HG02623 (cell line): ENCODE measurements around the gene ZNF441.
"Not testable (repeated sequence)": the region's sequence is repeated elsewhere in the genome, so short reads cannot be mapped to it uniquely, and the experiment has no call there.

ENCODE experiments used
- ATAC-seq: cut with Tn5 transposase; IDR thresholded peaks from one replicate; pipeline ENCODE4 v1.9.1; 2021; ENCODE audit warnings: moderate library complexity; ENCODE audit not compliant: unreplicated experiment

ZNF441 gene

DNA sequence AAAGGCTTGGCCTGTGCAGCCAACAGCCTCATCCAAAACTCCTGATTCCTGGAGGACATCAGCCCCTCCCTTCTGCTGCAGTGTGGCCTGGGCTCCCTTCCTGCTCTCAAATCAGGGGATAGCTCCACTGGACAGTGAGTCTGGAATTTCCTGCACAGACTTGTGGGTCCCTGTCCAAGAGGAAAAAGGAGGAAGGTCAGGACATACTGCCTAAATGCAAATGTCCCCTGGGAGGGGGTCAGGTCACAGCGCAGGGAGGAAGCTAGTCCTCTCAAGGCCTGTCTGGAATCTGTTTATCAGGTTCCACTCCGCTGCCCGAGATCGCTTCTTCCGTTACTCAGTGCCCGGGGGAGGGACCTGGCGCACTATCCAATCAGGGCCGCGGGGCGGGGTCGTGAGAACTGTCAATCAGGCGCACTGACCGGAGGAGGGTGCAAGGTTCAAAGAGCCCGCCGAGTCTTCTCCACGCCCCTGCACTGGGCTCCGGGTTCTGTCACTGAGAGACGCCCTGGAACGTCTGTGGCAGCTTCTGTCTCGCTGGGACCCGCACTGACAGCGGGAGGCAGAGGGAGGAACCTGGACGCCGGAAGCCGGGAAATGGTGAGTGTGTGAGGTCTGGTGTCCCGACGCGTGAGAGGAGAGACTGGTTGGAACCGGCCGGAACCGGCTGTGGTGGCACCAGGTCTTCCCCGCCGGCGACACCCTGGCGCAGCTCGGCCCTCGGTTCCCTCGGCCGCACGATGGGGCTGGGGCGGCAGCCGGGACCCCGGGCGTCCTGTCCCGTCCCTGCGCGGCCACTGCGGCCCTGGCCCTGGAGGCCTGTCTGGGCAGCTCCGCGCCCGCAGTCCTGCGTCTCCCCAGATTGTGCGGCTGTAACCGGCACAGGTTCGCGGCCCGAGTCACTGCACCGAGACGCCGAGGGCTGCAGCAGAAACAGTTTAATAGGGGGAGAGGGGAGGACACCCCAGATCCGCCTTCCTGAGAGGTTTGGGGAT is at the start of gene ZNF441:
Gene ZNF441, plus strand, starts transcription at position 404 of the 995 bp plus-strand sequence. Its CDS starts 194 bp downstream, at position 598.
- peak; percentile 91 for ATAC-seq

DNA sequence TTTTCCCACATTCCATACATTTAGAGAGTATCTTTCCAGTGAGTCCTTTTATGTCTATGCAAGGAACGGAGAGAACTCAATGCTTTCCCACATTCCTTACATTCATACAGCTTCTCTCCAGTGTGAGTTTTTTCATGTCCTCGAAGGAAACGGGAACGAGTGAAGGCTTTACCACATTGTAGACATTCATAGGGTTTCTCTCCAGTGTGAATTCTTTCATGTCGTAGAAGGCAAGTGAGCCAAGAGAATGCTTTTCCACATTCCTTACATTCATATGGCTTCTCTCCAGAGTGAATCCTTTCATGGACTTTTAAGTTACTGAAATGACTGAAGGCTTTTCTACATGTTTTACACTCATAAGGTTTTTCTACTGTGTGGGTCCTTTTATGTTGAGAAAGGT is 45.1 kb upstream of the ZNF441 start:
- ATAC-seq, result no peak

DNA sequence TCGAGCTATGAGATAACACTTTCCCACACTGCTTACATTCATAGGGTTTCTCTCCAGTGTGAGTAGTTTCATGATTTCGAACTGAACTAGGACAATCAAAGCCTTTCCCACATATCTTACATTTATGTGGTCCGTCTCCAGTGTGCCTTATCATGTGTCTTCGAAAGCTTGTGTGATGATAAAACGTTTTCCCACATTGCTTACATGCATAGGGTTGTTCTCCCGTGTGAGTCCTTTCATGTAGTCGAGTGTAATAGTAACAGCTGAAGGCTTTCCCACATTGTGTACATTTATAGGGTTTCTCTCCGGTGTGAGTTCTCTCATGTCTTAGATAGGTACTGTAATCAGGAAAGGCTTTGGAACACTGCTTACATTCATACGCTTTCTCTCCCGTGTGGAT is 44.4 kb upstream of the ZNF441 start:
- no peak for ATAC-seq

DNA sequence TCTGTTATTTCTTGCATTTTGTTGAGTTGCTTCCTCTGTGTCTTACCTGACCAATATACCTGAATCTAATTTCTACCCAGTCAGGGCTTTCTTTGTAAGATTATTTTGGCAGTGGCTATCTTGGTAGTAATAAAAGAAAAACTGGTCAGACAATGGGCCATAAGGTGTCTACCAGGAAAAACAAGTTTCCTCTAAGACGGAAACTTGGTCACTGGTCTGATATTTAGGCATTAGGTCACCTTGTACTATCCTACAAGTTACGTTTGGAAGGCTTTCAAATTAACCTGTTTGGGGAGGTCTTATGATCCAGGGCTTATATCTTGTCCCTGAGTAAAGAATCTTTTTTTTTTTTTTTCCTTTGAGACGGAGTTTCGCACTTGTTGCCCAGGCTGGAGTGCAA is 37.2 kb upstream of the ZNF441 start:
- no peak for ATAC-seq

DNA sequence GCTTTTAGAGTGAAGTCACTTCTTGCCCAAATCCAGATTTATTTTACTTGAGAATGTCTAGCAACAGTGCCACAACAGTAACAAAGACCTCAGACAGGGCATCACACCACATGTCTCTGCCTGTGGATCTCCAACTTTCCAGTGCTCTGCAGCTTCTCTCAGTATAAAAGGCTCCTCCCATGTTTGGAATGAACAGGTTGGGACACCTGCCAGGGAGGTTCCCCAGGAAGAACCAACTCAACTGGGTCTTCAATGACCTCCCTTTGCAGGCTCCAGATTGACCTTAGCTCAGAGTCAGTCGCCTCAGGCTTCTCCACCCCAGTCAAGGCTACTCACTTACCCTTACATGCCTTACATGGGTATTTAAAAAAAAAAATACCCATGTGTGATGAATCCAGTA is 31.4 kb upstream of the ZNF441 start:
- ATAC-seq, result no peak

DNA sequence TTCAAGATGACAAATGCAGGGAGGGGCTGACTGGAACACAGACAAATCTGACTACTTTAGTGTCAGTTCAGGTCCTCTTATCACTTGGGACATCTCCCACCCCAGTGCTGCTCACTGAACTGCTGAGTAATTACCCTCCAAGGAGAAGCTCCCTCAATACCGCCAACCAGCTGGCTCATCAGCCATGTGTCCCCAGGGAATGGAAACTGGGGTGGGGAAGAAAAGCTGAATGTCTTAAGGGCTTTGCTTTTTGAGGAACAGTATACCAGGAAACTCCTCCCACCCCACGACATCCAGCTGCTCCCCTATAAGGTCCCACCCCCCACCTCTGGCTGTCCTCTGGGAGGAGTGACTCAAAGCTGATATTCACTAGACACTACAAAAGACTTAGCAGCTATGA is 30.1 kb upstream of the ZNF441 start:
- ATAC-seq, result no peak

DNA sequence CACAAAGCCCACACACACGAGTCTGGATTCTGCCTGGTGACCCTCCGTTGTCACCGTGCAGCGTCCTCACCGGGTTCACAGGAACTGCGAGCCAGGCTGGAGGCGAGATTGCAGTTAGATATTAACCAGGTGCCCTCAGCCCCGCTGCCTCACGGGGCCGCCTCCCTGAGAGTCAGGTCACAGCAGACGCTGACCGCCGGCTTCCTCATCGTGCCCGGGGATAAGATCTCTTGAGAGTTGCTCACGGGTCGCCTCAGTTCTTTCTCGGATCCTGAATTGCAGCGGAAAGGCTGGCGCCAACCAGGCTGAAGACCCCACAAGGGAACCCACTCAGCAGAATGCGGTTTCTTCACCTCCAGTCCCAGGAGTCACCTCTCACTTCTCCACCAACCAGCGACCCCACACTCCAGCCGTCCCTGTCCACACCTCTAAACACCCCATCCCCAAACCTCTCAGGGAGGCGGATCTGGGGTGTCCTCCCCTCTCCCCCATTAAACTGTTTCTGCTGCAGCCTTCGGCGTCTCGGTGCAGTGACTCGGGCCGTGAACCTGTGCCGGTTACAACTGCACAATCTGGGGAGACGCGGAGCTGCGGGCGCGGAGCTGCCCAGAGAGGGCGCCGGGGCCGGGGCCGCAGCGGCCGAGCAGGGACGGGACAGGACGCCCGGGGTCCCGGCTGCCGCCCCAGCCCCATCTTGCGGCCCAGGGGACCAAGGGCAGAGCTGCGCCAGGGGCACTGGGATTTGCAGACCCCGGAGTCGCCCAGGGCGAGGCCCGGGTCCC is 28.6 kb upstream of the ZNF441 start:
- peak; percentile 32 for ATAC-seq

DNA sequence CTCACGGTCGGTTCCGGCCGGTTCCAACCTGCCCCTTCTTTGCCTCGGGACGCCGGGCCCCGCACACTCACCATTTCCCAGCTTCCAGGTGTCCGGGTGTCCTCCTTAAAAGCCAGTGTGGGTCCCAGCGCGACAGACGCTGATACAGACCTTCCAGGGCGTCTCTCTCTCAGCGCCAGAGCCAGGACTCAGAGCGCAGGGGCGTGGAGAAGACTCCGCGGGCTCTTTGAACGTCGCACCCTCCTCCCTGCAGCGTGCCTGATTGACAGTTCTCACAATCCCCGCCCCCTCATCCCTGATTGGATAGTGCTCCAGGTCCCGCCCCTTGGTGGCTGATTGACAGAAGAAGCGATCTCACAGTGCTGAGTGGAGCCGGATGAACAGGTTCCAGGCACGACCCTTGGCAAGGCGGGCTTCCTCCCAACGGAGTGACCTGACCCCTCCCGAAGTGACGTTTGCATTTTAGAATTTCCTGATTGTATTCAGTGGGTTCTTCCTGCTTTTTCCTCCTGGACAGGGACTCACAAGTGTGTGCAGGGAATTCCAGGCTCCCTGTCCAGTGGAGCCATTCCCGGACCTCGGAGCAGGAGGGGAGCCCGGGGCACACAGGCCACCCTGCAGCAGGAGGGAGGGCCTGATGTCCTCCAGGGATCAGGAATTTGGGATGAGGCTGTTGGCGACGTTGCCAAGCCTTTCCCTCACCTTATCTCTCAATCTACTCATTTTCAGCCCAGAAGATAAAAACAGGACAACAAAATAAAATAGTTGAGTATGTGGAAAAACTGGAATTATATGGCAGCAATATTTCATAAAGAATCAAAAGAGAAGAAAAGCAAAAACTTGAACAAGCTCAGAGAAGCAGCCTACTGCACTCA is 27.8 kb upstream of the ZNF441 start, which contains the start of gene ZNF823:
Gene ZNF823, minus strand, starts transcription at position 201 of the 875 bp plus-strand sequence. Its CDS starts 127 bp downstream, at position 74.
- ATAC-seq, result peak; percentile 87

DNA sequence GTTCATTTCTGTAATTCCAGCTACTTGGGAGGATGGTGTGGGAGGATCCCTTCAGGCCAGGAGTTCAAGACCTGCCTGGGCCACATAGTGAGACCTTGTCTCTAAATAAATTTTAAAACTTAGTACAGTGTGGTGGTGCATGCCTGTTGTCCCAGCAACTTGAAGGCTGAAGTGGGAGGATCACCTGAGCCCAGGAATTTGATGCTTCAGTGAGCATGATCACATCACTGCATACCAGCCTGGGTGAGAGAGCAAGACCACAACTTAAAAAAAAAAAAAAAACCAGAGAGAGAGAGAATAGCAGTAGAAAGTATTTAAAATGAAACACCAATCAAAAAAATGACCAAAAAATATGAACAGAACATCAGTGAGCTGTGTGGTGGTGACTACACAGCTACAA is 20.9 kb upstream of the ZNF441 start:
- no peak for ATAC-seq

DNA sequence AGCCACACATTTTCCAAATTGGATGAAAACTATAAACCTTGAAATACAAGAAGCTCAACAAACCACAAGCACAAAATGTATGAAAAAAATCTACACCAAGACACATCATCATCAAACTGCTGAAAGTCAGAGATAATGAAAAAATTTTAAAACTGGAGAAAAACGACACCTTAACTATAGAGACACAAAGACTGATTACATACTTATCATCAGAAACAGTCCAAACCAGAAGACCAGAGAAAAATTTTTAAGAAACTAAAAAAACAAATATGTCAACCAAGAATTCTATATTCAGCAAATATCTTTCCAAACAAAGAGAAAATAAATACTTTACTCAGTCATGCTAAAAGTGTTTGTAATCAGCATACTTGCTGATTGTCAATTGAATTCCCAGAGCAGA is 19.5 kb upstream of the ZNF441 start:
- no peak for ATAC-seq

DNA sequence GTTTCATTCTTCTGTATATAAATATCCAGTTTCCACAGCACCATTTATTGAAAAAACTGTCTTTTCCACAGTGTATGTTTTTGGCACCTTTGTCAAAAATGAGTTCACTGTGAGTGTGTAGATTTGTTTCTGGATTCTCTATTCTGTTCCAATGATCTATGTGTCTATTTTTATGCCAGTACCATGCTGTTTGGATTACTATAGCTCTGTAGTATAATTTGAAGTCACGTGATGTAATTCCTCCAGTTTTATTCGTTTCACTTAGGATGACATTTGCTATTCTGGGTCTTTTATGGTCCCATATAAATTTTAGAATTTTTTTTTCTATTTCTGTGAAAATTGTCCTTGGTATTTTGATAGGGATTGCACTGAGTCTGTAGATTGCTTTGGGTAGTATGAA is 17.0 kb upstream of the ZNF441 start:
- ATAC-seq, result no peak

DNA sequence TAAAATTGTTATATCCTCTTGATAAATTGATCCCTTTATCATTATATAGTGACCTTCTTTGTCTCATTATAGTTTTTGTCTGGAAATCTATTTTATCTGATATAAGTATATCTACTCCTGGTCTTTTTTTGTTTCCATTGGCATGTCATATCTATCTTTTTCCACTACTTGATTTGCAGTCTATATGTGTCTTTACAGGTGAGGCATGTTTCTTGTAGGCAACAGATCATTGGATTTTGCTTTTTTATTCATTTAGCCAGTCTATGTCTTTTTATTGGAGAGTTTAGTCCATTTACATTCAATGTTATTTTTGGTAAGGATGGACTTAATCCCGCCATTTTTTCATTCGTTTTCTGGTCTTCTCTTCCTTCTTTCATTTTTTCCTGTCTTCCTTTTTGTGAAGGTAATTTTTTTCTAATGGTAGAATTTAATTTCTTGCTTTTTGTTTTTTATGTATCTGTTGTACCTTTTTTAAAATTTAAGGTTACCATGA is 14.5 kb upstream of the ZNF441 start:
- ATAC-seq, result no peak

DNA sequence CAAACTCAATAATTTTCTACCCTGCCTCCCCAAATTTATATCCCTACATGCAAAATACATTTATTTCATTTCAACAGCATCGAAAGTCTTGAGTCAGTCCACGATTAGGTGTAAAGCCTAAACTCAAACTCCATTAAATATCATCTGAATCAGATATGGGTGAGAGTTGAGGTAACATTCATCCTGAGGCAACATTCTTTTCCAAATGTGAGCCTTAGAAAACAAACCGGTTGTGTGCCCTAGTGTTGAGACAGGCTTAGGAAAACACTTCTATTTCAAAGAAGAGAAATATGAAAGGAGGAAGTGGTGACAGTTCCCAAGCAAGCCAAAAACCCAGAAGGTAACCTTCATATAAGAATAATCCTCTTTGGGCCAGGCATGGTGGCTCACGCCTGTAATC is 12.1 kb upstream of the ZNF441 start:
- ATAC-seq, result no peak

DNA sequence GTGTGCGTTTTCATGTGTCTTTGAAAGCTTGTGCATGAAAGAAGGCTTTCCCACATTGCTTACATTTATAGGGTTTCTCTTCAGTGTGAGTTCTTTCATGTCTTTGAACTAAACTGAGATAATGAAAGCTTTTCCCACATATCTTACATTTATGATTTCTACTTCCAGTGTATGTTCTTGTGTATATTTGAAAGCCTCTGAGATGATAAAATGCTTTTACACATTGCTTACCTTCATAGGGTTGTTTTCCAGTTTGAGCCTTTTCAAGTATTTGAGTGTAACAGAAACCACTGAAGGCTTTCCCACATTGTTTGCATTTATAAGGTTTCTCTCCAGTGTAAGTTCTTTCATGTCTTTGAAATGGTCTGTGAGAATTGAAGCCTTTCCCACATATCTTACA is 9.8 kb upstream of the ZNF441 start:
- no peak for ATAC-seq

DNA sequence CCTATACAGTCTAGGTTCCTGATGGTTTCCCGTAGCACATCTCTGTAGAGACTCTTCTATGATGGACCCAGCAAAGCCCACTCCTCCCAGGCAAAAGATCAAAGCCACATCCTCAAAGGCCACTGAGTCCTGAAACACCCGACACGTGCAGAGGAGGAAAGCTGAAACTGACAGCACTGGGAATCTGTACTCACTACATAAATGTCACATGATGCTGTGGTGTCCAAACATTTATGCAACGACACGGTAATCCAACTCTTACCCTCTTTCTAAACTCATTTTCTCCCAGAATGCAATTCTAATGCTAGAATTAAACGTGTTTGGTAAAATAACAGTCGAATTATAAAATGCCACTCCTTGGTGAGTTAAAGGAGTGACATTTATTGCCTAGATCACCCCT is 7.0 kb upstream of the ZNF441 start:
- no peak for ATAC-seq

DNA sequence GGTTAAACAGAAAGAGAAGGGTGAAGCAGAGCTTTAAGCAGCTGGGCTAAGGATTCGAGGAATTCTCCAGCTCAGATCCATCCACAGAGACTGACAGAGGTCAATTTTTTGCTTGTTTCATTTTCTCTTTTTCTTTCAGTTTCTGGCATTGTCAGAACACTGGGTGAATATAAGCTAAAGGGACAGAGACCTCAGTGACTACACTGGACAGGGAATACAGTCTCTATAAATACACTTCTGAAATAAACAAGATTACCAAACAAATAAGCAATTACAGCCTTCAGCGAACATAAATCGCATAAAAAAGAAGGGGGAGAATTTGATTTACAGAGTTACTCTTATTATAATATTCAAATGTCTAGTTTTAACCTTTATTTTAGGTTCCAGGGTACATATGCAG is 3.7 kb upstream of the ZNF441 start:
- no peak for ATAC-seq

DNA sequence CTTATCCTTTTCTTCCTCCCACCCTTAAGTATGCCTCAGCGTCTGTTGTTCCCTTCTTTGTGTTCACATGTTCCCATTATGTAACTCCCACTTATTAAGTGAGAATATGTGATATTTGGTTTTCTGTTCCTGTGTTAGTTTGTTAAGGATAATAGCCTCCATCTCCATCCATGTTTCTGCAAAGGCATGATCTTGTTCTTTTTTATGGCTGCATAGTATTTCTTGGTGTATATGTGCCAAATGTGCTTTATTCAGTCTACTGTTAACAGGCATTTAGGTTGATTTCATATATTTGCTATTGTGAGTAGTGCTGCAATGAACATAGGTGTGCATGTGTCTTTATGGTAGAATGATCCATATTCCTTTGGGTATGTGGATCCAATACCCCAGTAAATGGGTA is 3.2 kb upstream of the ZNF441 start:
- ATAC-seq, result no peak

DNA sequence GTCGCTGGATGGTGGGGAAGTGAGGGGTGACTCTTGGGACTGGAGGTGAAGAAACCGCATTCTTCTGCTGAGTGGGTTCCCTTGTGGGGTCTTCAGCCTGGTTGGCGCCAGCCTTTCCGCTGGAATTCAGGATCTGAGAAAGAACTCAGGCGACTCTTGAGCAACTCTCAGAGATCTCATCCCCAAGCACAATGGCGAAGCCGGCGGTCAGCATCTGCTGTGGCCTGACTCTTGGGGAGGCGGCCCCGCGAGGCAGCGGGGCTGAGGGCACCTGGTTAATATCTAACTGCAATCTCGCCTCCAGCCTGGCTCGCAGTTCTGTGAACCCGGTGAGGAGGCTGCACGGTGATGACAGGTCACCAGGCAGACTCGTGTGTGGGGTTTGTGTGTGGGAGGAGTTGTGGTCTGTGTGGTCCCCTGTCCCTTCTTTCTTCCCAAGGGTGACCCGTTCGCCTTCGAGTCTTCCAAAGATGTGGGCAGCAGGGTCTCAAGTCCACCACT is 883 bp downstream of the ZNF441 start:
- ATAC-seq, result no peak

DNA sequence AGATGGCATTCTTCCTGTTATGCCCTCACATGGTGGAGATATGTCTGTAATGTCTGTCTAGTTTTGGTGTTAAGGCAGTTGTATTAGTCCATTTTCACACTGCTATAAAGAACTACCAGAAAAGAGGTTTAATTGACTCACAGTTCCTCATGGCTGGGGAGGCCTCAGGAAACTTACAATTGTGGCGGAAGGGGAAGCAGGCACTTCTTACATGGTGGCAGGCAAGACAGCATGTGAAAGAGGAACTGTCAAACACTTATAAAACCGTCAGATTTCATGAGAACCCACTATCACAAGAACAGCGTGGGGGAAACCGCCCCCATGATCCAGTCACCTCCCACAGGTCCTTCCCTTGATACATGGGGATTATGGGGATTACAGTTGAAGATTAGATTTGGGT is 3.2 kb downstream of the ZNF441 start:
- ATAC-seq, result no peak

DNA sequence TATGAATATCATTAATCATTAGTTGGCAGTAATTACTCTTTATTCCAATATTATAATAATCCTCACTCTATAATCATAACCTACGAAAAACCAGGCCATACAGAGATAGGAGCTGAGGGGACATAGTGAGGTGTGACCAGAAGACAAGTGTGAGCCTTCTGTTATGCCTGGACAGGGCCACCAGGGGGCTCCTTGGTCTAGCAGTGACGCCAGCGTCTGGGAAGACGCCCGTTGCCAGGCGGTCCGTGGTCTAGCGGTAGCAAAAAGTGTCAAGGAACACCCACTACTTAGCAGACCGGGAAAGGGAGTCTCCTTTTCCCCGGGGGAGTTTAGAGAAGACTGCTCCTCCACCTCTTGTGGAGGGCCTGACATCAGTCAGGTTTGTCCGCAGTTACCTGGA is 4.7 kb downstream of the ZNF441 start:
- not testable (repeated sequence) for ATAC-seq
